ENCODE measurements around the gene RNF113B.

DNA sequence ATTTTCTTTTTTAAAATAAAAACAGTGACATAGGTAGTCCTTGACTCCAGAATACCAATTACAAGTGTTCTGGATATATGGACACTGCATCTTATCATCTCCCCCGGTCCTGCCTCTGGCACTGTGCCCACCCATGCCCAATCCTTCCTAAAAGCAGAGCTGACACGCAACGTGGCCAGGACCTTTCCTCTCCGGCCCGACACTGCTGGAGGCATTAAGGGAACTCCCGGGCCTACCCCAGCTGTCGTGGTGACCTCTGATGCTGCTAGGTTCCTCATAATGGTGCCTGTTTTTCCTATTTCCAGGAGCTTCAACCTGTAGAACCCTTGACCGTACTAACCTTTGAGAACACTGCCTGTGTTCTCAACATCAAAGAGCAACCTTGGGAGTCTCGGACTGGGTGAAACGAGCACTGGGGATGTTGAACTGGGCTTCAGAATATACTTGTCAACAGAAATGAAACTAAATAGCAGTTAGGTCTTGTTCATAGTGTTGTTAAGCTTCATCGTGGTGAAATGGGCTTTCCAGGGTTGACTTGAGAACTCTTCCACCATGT lies 13.9 kb upstream of the RNF113B start:
- TF ChIP-seq, protein P1, sequence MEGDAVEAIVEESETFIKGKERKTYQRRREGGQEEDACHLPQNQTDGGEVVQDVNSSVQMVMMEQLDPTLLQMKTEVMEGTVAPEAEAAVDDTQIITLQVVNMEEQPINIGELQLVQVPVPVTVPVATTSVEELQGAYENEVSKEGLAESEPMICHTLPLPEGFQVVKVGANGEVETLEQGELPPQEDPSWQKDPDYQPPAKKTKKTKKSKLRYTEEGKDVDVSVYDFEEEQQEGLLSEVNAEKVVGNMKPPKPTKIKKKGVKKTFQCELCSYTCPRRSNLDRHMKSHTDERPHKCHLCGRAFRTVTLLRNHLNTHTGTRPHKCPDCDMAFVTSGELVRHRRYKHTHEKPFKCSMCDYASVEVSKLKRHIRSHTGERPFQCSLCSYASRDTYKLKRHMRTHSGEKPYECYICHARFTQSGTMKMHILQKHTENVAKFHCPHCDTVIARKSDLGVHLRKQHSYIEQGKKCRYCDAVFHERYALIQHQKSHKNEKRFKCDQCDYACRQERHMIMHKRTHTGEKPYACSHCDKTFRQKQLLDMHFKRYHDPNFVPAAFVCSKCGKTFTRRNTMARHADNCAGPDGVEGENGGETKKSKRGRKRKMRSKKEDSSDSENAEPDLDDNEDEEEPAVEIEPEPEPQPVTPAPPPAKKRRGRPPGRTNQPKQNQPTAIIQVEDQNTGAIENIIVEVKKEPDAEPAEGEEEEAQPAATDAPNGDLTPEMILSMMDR (IDR thresholded peaks at IDR 0.05) = no peak
- TF ChIP-seq POLR2AphosphoS5 (IDR thresholded peaks at IDR 0.05) = no peak
- no peak for TF ChIP-seq EP300 (IDR thresholded peaks at IDR 0.05)
